MM.1S (cell line): ENCODE measurements around the gene PRDM11.

Source experiments
- EZH2 ChIP-seq: fragments of 300-600 bp; sonication (generic); optimal IDR thresholded peaks from 2 replicates; pipeline ENCODE3; 2017; ENCODE audit warnings: low read depth, mild to moderate bottlenecking, antibody characterized with exemption, low read length, mixed read lengths
- EZH2phosphoT487 ChIP-seq: fragments of 300-600 bp; sonication (generic); IDR thresholded peaks from 2 replicates; pipeline ENCODE4 v1.6.1; 2018; ENCODE audit warnings: antibody characterized with exemption, low read length
- TF ChIP-seq, protein P1 (sequence below): fragments of 300-600 bp; sonication (generic); IDR thresholded peaks from 2 replicates; pipeline ENCODE4 v1.5.1; 2016; ENCODE audit warnings: antibody characterized with exemption, low read length, mixed read lengths

DNA sequence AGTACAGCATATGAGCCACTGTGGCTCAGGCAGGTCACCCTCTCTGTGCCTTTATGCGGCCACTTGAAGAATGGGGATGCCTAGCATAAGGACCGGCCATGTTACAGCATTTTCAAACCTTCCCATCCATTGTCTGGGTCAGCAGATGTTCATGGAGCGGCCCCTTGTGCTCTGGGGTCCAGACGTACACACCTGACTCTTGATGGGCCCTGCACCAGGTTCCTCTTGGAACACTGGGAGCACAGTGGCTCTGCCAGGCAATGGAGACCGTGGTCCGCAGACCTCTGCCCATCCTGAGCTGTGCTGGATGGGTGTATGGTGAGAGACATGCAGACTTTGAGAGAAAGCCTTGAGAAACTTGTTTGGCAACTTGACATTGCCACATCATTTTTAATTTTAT is 9.8 kb downstream of the PRDM11 start:
- TF ChIP-seq, protein P1, sequence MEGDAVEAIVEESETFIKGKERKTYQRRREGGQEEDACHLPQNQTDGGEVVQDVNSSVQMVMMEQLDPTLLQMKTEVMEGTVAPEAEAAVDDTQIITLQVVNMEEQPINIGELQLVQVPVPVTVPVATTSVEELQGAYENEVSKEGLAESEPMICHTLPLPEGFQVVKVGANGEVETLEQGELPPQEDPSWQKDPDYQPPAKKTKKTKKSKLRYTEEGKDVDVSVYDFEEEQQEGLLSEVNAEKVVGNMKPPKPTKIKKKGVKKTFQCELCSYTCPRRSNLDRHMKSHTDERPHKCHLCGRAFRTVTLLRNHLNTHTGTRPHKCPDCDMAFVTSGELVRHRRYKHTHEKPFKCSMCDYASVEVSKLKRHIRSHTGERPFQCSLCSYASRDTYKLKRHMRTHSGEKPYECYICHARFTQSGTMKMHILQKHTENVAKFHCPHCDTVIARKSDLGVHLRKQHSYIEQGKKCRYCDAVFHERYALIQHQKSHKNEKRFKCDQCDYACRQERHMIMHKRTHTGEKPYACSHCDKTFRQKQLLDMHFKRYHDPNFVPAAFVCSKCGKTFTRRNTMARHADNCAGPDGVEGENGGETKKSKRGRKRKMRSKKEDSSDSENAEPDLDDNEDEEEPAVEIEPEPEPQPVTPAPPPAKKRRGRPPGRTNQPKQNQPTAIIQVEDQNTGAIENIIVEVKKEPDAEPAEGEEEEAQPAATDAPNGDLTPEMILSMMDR: no peak
- TF ChIP-seq EZH2: no peak
- TF ChIP-seq EZH2phosphoT487: no peak
